Stimulated activated CD8-positive, alpha-beta memory T cell treated with anti-CD3 and anti-CD28 coated beads, Interleukin-15, amount 100 ng/mL, for 4 hours (primary cell): Measurements from ENCODE around the gene CAV2.

ENCODE experiments used
- DNase-seq, 2 donors: peaks; one replicate each; pipeline ENCODE4 v3.0.0-alpha.2; 2020; ENCODE audit warnings: low read depth in 2 of 2

The CAV2 gene

GRCh38 chr7:116495736-116496135 is 3.8 kb upstream of the CAV2 start:
- no peak for DNase-seq

DNA sequence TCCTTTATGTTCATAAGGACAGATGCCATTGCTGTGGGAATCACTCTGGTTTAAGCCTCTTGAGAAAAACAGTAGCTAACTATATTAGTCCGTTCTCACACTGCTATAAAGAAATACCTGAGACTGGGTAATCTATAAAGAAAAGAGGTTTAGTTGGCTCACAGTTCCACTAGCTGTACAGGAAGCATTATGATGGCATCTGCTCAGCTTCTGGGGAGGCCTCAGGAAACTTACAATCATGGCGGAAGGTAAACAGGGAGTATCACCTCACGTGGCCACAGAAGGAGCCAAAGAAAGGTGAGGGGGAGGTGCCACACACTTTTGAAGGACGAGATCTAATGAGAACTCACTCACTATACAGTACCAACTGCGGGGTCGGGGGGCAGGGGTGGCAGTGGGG is 2.9 kb upstream of the CAV2 start:
- no peak for DNase-seq

GRCh38 chr7:116497708-116498107 is 1.8 kb upstream of the CAV2 start:
- no peak for DNase-seq

GRCh38 chr7:116500078-116500853 is 728 bp downstream of the CAV2 start:
- no peak for DNase-seq

- no peak for DNase-seq
These were observed 2.1 kb downstream of the CAV2 start for GRCh38 chr7:116501425-116502167.

- DNase-seq: no peak
These were observed 2.9 kb downstream of the CAV2 start for GRCh38 chr7:116502201-116503096.

DNA sequence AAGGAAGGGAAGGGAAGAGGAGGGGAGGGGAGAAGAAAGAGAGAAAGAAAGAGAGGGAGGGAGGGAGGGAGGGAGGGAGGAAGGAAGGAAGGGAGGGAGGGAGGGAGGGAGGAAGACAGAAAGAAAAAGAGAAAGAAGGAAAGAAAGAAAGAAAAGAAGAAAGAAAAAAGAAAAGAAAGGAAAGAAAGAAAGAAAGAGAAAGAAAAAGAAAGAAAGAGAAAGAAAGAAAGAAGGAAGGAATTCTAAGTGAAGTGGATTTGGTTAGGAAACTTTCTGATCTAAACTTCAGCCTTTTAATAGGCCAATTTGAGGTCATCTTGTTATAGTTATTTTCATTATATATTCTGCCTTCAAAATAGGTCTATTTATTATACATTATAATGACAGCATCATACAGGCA is 4.3 kb downstream of the CAV2 start:
- DNase-seq: no peak

GRCh38 chr7:116505278-116505677 is 5.7 kb downstream of the CAV2 start:
- no peak for DNase-seq

DNA sequence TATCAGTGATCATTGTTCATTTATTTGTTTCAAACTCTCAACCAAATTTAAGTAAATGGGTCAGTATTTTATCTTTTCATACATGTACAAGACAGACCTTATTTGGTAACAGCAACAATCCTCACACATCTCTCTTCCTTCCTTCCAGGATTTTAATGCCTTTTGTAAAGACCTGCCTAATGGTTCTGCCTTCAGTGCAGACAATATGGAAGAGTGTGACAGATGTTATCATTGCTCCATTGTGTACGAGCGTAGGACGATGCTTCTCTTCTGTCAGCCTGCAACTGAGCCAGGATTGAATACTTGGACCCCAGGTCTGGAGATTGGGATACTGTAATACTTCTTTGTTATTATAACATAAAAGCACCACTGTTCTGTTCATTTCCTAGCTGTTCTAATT is 6.3 kb downstream of the CAV2 start:
- no peak for DNase-seq

DNA sequence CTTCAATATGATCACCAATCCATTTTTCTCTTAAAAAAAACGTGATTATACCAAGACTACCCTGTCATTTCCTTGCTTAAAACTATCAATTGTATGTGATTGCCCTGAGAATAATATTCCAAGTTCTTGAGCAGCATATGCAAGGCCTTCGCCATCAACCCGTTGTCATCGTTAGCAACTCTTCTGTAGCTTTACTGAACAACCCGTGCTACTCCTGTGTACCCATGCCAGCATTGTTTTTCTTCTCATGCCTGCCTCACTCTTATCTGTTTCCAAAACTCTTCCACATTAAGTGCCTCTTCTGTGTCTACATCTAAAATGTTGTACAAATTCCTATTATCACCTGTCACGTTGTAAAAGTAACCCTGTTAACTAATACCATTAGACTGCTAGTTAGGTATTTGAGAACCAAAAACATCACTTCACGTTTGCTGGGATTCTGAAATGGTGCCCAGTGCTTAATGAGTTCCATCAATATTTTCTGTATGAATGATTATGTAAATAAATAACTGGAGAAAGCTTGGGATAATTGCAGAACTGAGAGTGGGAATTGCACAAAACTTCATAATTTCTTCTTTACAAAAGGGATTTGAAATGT is 10.5 kb downstream of the CAV2 start:
- no peak for DNase-seq

DNA sequence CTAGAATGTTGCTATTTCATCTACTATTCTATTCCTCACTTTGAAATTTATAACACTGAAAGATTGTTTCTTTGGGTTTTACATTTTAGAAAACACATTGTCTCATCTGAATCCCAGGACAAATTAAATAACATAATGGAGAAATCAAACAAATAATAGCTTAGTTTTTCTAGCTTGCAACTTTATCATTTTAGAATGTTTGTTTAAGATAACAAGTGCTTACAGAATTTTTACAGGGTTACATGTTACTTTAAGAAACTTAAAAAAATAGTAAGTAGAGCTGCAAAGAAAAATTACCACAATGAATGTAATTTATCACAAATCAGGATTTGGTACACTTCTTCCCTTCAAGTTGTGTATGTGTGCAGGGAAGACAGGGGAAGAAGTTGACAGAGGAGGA is 11.3 kb downstream of the CAV2 start:
- DNase-seq: no peak

GRCh38 chr7:116511552-116512519 is 12.3 kb downstream of the CAV2 start:
- DNase-seq: no peak

DNA sequence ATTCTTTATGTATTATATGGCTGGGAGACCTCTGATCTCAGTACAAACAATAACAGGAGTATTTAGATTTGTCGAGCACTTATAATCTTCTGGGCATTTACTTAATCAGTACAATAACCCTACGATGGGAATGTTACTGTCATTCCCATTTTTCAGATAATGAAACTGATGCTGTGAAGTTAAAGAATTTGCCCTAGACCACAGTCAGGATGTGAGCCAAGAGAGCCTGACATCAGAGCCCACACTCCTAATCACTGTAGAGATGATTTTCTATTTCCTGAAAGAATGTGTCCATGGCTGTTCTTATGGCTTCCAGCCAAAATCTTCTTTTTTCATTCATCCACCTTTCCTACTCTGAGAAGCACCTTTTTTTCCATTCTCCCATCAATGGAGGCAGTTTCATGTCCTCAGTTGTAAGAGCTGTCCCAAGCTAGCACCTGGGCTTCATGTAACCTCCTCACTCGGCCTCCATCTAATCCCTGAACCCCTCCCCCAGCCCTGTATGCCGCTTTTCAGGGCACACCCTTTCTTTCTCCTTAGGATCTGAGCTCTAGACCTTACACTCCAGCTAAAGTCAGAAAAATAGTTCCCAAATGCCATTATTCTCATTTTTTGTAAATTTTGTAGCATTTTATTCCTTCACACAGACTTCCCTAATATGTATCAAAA is 13.1 kb downstream of the CAV2 start:
- DNase-seq: no peak

- DNase-seq: no peak
These were observed 16.0 kb downstream of the CAV2 start for GRCh38 chr7:116515584-116515983.

- DNase-seq: no peak
These were observed 16.8 kb downstream of the CAV2 start for GRCh38 chr7:116516324-116516723.

DNA sequence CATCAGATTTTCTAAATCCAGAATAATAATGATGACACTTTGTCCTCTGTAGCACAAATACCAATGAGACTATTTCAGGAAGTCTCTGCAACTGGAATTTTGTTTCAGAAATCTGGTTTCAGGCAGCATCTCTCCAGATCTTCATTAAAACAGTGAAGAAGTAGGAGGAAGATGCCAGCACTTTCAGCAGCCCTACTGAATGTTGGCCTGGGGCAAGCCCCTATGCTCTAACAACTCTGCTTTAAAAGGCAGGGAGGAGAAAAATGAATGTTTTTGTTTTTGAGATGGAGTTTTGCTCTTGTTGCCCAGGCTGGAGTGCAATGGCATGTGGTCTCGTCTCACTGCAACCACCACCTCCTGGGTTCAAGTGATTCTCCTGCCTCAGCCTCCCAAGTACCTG is 18.1 kb downstream of the CAV2 start:
- no peak for DNase-seq

DNA sequence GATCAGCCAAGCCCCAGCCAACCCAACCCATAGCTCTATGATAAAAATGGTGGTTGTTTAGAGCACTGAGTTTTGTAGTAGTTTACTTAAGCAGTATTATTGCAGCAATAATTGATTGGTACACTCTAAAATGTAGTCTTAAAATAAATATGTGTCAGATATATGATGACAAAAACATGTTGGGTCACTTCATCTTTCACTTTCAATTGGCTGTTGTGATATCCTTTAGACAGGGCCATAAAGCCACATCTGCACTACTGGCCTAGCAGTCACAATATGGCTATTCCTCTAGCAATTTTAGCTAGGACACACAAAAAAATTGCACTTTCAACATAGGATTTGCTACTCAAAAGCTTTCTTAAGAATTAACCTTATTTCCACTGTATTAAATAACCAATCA is 19.4 kb downstream of the CAV2 start:
- DNase-seq: no peak

DNA sequence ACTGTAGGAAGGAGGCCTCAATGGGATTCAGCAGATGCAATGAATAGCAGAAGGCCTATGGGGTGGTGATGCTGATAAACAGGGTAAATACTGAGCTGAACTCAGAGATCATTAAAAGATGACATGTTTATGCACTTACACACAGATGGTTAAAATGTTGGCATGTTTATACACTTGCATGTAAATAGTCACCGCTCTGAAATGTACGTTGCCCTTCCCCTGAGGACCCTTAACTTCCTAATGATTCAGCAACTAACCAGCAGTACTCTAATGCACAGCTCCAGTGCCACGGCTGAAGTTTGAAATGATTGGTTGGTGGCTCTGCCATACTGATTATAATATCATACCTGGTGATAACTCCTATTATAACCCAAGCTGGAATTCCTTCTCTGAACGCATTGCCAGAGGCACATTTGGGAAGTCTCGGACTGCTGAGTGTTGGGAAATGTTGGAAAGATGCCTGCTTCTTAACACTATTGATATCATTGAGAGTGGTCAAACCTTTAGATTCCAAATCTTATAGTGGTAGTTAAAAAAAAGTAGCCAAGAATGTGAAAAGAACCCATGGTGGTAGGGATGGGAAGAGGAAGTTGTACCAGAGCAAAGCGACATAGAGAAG is 21.6 kb downstream of the CAV2 start:
- DNase-seq: no peak

DNA sequence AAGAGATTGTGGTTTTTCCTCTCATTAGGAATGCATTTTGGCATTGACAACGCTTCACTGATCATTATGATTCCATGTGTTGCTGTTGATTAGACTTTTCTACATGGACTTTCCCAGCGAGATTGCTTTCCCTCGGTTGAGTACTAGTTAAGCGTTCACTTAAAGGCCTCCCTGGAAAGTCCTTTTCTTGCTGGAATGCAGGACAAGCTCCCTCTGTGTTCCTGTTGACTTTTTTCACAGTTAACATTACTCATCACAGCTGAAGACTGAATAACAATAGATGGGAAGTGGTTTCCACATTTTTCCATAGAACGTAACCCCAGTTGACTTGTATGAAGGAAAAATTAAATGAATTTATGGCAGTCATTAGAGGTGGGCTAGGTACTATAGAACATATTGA is 22.7 kb downstream of the CAV2 start:
- no peak for DNase-seq

DNA sequence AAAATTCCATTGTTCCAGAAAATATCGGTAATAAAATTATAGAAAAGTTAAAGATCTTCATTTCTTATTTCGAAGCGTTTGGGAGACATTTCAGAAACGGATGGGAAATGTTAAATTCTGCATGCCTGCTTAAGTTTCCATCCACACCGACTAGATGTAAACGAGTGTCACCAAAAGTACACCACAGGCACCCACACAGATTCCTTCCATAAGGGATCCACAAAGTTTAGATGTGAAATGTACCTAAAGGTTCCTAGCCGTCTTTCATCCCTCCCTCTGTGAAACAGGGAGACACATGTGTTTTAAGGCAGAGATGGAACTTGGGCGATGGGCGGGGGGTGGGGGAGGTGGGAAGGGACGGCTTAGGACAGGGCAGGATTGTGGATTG is 24.7 kb downstream of the CAV2 start:
- no peak for DNase-seq
